Sigmoid colon (tissue), 4 donors: ENCODE results near the gene WDR48.

Experiments
- CTCF ChIP-seq, 4 experiments: fragments of 450-650 bp in 3 of 4; fragments of 200-600 bp in 1 of 4; IDR thresholded peaks; one replicate each; pipeline ENCODE4 v1.5.1; 2016 to 2019; ENCODE audit warnings: antibody characterized with exemption in 4 of 4, mild to moderate bottlenecking in 3 of 4, moderate library complexity in 2 of 4
- POLR2AphosphoS5 ChIP-seq, 4 donors: sonication (generic); formaldehyde crosslinking; IDR thresholded peaks; one replicate each; pipeline ENCODE4 v1.6.1; 2017; ENCODE audit warnings: antibody characterized with exemption in 4 of 4

- TF ChIP-seq POLR2AphosphoS5 (IDR thresholded peaks at IDR 0.05) (no peak), CTCF (IDR thresholded peaks at IDR 0.05) (no peak)
These were observed 60.3 kb downstream of the WDR48 start for GRCh38 chr3:39112113-39112512.
